SU-DHL-6 (cell line): ENCODE data around the gene ARID5A.
"Not testable (repeated sequence)": the region's sequence is repeated elsewhere in the genome, so short reads cannot be mapped to it uniquely, and the experiment has no call there.

Source experiments
- H2AFZ ChIP-seq: fragments of 200-600 bp; sonication (generic); 2 replicates; pipeline ENCODE4 v1.6.1; 2014; ENCODE audit warnings: low read depth, mild to moderate bottlenecking, moderate library complexity, mixed read lengths, antibody characterized with exemption, low read length; ENCODE audit not compliant: severe bottlenecking
- H3F3A ChIP-seq: fragments of 200-600 bp; shearing (Covaris generic); 2 replicates; pipeline ENCODE4 v1.6.0; 2016; ENCODE audit warnings: antibody characterized with exemption, mild to moderate bottlenecking; ENCODE audit not compliant: insufficient read depth
- H3K27ac ChIP-seq: fragments of 200-600 bp; sonication (generic); 2 replicates; pipeline ENCODE4 v1.5.1; 2016; ENCODE audit warnings: low read depth, mild to moderate bottlenecking, low read length, moderate library complexity, mixed read lengths
- H3K27me3 ChIP-seq: fragments of 200-600 bp; sonication (generic), shearing (Covaris generic); 2 replicates; pipeline ENCODE4 v1.6.0; 2014; ENCODE audit warnings: mild to moderate bottlenecking, low read length
- H3K36me3 ChIP-seq: fragments of 200-600 bp; sonication (generic); 2 replicates; pipeline ENCODE4 v1.6.1; 2014; ENCODE audit warnings: mild to moderate bottlenecking, low read length, mixed read lengths
- H3K4me2 ChIP-seq: fragments of 300-600, 200-600 bp; shearing (Covaris generic), sonication (generic); 2 replicates; pipeline ENCODE4 v1.6.0; 2014; ENCODE audit warnings: low read length, low read depth, mild to moderate bottlenecking; ENCODE audit not compliant: poor library complexity, severe bottlenecking
- H3K4me3 ChIP-seq: fragments of 200-600 bp; sonication (generic); 2 replicates; pipeline ENCODE4 v1.5.1; 2014; ENCODE audit warnings: antibody characterized with exemption, low read length, mild to moderate bottlenecking, mixed read lengths; ENCODE audit not compliant: insufficient read depth, poor library complexity, severe bottlenecking
- H3K79me2 ChIP-seq: fragments of 200-600 bp; sonication (generic); 2 replicates; pipeline ENCODE4 v1.6.1; 2014; ENCODE audit warnings: mild to moderate bottlenecking, low read length, moderate library complexity; ENCODE audit not compliant: insufficient read depth
- H3K9ac ChIP-seq: fragments of 200-600 bp; sonication (generic); 2 replicates; pipeline ENCODE4 v1.7.0; 2014; ENCODE audit warnings: mild to moderate bottlenecking, low read length
- H3K9me2 ChIP-seq: fragments of 200-600 bp; sonication (generic); replicated peaks from 2 replicates; pipeline ENCODE4 v1.6.1; 2014; ENCODE audit warnings: low read length; ENCODE audit not compliant: insufficient read depth
- H3K9me3 ChIP-seq: fragments of 200-600 bp; sonication (generic); 2 replicates; pipeline ENCODE4 v1.6.1; 2014; ENCODE audit warnings: low read length, mixed read lengths; ENCODE audit not compliant: insufficient read depth
- H4K20me1 ChIP-seq: fragments of 200-600 bp; sonication (generic); 2 replicates; pipeline ENCODE4 v1.6.1; 2014; ENCODE audit warnings: low read depth, mild to moderate bottlenecking, antibody characterized with exemption, low read length, moderate library complexity, mixed read lengths
- EZH2phosphoT487 ChIP-seq: fragments of 200-600 bp; sonication (generic), shearing (Covaris generic); conservative IDR thresholded peaks from 2 replicates; pipeline ENCODE4 v1.6.1; 2018; ENCODE audit warnings: mild to moderate bottlenecking, antibody characterized with exemption, low read length, moderate library complexity, mixed read lengths
- TF ChIP-seq, protein P1 (sequence below): fragments of 200-600 bp; sonication (generic); IDR thresholded peaks from one replicate; pipeline ENCODE4 v1.5.1; 2017; ENCODE audit warnings: antibody characterized with exemption, mild to moderate bottlenecking, low read length, moderate library complexity; ENCODE audit not compliant: insufficient read depth, poor library complexity, severe bottlenecking

The ARID5A gene

DNA sequence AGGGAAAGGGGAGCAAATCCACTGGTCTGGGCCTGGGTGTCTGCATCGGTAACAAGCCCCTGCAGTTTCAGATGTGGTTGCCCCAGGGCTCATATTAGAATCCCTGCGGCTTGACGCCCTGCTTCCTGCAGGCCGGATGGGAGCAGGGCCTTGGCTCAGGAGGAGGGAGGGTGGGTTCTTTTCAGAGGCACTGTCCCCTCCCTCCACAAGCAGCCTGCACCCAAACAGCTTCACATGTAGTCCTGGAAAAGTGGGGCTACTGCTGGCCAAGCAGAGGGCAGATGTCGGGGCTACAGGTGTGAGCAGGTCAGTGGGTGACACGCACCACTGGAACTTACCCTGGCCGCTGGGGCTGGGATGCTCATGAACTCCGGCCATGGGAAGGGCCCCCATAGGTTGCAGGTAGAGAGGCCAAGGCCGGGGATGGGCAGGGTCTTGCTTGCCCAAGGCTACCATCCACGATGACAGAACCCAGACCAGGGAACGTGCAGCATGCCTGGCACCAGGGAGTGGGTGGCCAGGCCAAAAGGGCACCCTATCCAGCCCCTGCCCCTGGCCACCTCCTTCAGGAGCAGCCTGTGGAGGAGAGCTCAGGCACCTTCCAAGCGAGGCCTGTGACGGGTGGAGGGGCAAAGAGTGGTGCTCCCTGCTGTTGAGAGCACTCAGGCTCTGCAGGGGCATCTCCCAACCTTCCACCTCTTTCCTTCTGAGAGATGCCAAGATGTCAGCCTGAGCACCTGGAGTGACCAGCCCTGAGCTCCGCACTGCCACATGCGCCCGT lies 16.8 kb downstream of the ARID5A start:
- Histone ChIP-seq H3K27ac (no peak overlapping the region), H3K4me2 (no peak overlapping the region), H3K9ac (no peak overlapping the region), H3K9me2 (no peaks in the 10 kb centered on the region), H3K4me3 (no peak overlapping the region), H3K27me3 (no peaks in the 10 kb centered on the region), H3K79me2 (no peaks in the 10 kb centered on the region), H3F3A (no peaks in the 10 kb centered on the region), H2AFZ (no peak overlapping the region), H3K36me3 (no peaks in the 10 kb centered on the region), H4K20me1 (no peaks in the 10 kb centered on the region), H3K9me3 (no peaks in the 10 kb centered on the region)
- no peak for TF ChIP-seq EZH2phosphoT487
- TF ChIP-seq, protein P1, sequence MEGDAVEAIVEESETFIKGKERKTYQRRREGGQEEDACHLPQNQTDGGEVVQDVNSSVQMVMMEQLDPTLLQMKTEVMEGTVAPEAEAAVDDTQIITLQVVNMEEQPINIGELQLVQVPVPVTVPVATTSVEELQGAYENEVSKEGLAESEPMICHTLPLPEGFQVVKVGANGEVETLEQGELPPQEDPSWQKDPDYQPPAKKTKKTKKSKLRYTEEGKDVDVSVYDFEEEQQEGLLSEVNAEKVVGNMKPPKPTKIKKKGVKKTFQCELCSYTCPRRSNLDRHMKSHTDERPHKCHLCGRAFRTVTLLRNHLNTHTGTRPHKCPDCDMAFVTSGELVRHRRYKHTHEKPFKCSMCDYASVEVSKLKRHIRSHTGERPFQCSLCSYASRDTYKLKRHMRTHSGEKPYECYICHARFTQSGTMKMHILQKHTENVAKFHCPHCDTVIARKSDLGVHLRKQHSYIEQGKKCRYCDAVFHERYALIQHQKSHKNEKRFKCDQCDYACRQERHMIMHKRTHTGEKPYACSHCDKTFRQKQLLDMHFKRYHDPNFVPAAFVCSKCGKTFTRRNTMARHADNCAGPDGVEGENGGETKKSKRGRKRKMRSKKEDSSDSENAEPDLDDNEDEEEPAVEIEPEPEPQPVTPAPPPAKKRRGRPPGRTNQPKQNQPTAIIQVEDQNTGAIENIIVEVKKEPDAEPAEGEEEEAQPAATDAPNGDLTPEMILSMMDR: no peak

DNA sequence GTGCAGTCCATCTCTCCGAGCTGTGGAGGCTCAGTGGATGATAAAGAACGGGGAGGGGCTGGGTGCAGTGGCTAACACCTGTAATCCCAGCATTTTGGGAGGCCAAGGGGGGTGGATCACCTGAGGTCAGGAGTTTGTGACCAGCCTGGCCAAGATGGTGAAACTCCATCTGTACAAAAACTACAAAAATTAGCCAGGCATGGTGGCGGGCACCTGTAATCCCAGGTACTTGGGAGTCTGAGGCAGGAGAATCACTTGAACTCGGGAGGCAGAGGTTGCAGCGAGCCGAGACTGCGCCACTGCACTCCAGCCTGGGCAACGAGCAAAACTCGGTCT lies 17.4 kb downstream of the ARID5A start:
- not testable (repeated sequence) for H3K36me3 ChIP-seq, H3K27me3 ChIP-seq, H4K20me1 ChIP-seq, H3K9ac ChIP-seq, H3F3A ChIP-seq, H3K79me2 ChIP-seq, H2AFZ ChIP-seq, H3K4me2 ChIP-seq, H3K27ac ChIP-seq, H3K4me3 ChIP-seq, H3K9me2 ChIP-seq, H3K9me3 ChIP-seq

DNA sequence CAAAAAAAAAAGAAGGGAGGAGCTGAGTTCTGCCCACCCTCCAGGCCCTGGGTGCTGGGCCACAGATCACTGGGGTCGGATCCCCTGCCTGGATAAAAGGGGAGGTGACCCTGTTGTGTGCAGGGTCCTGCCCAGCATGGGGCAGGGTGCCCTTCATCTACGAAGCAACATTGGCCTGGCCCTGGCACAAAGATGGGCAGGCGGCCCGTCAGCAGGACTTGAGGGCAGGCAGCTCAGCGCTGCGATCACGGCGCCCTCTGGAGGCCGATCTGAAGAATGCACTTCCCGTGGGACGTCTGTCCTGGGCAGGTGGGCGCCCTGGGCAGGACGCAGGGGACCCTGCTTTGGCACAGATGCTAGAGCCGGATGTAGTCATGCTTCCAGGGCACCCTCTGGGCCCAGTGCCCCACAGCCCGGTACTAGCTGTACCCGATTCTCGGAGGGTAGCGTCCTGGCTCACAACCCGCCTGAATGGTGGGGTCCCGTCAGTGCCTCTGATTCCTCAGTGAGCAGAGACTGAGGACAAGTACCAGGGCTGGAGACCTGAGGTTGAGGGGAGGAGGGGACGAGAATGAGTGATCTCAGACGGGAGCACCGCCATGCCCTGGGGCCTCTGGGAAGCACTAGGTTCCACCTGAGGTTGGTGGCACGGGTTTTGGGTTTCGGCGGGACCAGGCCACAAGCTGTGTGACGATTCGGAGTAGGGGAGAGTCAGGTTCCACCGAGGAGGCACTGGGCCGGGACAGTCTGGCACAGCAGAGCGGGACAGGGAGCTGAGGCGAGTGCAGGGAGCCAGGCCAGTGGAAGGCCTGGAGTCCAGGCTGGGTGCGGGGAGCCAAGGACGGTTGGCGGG lies 18.0 kb downstream of the ARID5A start:
- no peaks in the 10 kb centered on the region for H3K9me3 ChIP-seq
- no peaks in the 10 kb centered on the region for H3K27me3 ChIP-seq
- no peaks in the 10 kb centered on the region for H3F3A ChIP-seq
- H3K4me2 ChIP-seq: no peak overlapping the region
- H2AFZ ChIP-seq: no peak overlapping the region
- no peak overlapping the region for H3K27ac ChIP-seq
- no peak overlapping the region for H3K9ac ChIP-seq
- H4K20me1 ChIP-seq: no peaks in the 10 kb centered on the region
- H3K36me3 ChIP-seq: no peaks in the 10 kb centered on the region
- H3K9me2 ChIP-seq: no peaks in the 10 kb centered on the region
- H3K79me2 ChIP-seq: no peaks in the 10 kb centered on the region
- H3K4me3 ChIP-seq: no peak overlapping the region
- TF ChIP-seq, protein P1: peak; percentile 79
- TF ChIP-seq EZH2phosphoT487: no peak

DNA sequence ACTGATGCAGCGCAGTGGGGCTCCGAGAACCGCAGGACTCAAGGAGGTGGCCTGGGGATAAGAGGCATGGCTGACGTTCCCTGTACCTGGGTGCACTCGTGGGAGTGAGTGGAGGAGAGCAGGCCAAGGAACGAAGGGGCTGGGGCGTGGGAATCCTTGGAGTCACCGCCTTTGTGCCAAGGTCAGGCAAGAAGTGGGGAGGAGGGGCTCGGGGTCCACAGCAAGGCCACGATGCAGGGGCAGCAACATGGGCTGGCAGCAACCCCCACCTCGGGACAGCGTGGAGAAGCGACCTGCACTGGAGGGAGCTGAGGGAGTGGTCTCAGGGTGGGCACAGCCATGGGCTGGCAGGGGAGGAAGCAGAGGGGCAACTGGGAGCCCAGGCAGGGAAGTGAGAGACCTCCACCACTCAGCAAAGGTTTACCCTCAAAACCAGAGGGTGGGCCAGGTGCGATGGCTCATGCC lies 18.6 kb downstream of the ARID5A start:
- TF ChIP-seq, protein P1: no peak
- no peak for TF ChIP-seq EZH2phosphoT487
- no peak overlapping the region for H3K27ac ChIP-seq

More for the DNA sequence above, 18.6 kb downstream of the ARID5A start:
- no peak overlapping the region for H3K4me2 ChIP-seq
- H3K27me3 ChIP-seq: no peaks in the 10 kb centered on the region
- no peak overlapping the region for H3K4me3 ChIP-seq
- H4K20me1 ChIP-seq: no peaks in the 10 kb centered on the region
- H3K9me3 ChIP-seq: no peaks in the 10 kb centered on the region
- H3K9ac ChIP-seq: no peak overlapping the region
- no peaks in the 10 kb centered on the region for H3K79me2 ChIP-seq
- no peaks in the 10 kb centered on the region for H3K36me3 ChIP-seq
- no peaks in the 10 kb centered on the region for H3F3A ChIP-seq
- no peaks in the 10 kb centered on the region for H3K9me2 ChIP-seq
- no peak overlapping the region for H2AFZ ChIP-seq
